ENCODE measurements around the gene BBLN.

Gene BBLN

GRCh38 chr9:128153060-128153946 is 6.8 kb upstream of the BBLN start:
- H3K4me1 ChIP-seq (ENCODE audit: control insufficient read depth in 1 of 2, insufficient read depth in 2 of 2, low read length in 2 of 2): peaks cover 22 to 24% of the 10 kb centered on the region in 2 donors
- no peak overlapping the region for H3K9ac ChIP-seq (ENCODE audit: low read depth in 1 of 2, low read length in 2 of 2)
- H3K36me3 ChIP-seq (ENCODE audit: control insufficient read depth in 1 of 2, insufficient read depth in 2 of 2, low read length in 2 of 2): no peaks in the 10 kb centered on the region
- no peak overlapping the region for H3K4me3 ChIP-seq (ENCODE audit: low read depth in 1 of 2, low read length in 2 of 2)
- H3K27ac ChIP-seq (ENCODE audit: low read depth, low read length): no peak overlapping the region
- H3K27me3 ChIP-seq (ENCODE audit: control insufficient read depth in 1 of 2, insufficient read depth in 2 of 2, low read length in 2 of 2): no peaks in the 10 kb centered on the region
- no peaks in the 10 kb centered on the region for H3K9me3 ChIP-seq (ENCODE audit: control insufficient read depth in 1 of 2, low read length in 2 of 2)

GRCh38 chr9:128153947-128154695 is 5.9 kb upstream of the BBLN start:
- Histone ChIP-seq H3K36me3 (ENCODE audit: control insufficient read depth in 1 of 2, insufficient read depth in 2 of 2, low read length in 2 of 2) (no peaks in the 10 kb centered on the region), H3K27ac (ENCODE audit: low read depth, low read length) (no peak overlapping the region), H3K9me3 (ENCODE audit: control insufficient read depth in 1 of 2, low read length in 2 of 2) (no peaks in the 10 kb centered on the region), H3K4me1 (ENCODE audit: control insufficient read depth in 1 of 2, insufficient read depth in 2 of 2, low read length in 2 of 2) (peaks cover 13 to 16% of the 10 kb centered on the region in 2 donors), H3K4me3 (ENCODE audit: low read depth in 1 of 2, low read length in 2 of 2) (no peak overlapping the region), H3K9ac (ENCODE audit: low read depth in 1 of 2, low read length in 2 of 2) (no peak overlapping the region), H3K27me3 (ENCODE audit: control insufficient read depth in 1 of 2, insufficient read depth in 2 of 2, low read length in 2 of 2) (no peaks in the 10 kb centered on the region)

GRCh38 chr9:128155736-128156500 is 4.1 kb upstream of the BBLN start:
- no peaks in the 10 kb centered on the region for H3K9me3 ChIP-seq (ENCODE audit: control insufficient read depth in 1 of 2, low read length in 2 of 2)
- no peaks in the 10 kb centered on the region for H3K27me3 ChIP-seq (ENCODE audit: control insufficient read depth in 1 of 2, insufficient read depth in 2 of 2, low read length in 2 of 2)
- peaks cover 8 to 11% of the 10 kb centered on the region in 2 donors for H3K4me1 ChIP-seq (ENCODE audit: control insufficient read depth in 1 of 2, insufficient read depth in 2 of 2, low read length in 2 of 2)
- no peak overlapping the region for H3K4me3 ChIP-seq (ENCODE audit: low read depth in 1 of 2, low read length in 2 of 2)
- no peak overlapping the region for H3K27ac ChIP-seq (ENCODE audit: low read depth, low read length)
- H3K36me3 ChIP-seq (ENCODE audit: control insufficient read depth in 1 of 2, insufficient read depth in 2 of 2, low read length in 2 of 2): no peaks in the 10 kb centered on the region
- H3K9ac ChIP-seq (ENCODE audit: low read depth in 1 of 2, low read length in 2 of 2): no peak overlapping the region

GRCh38 chr9:128159522-128159783 is 612 bp upstream of the BBLN start:
- Histone ChIP-seq H3K9me3 (ENCODE audit: control insufficient read depth in 1 of 2, low read length in 2 of 2) (no peaks in the 10 kb centered on the region), H3K9ac (ENCODE audit: low read depth in 1 of 2, low read length in 2 of 2) (peak overlapping the region; percentile 63 to 65), H3K27me3 (ENCODE audit: control insufficient read depth in 1 of 2, insufficient read depth in 2 of 2, low read length in 2 of 2) (no peaks in the 10 kb centered on the region), H3K4me1 (ENCODE audit: control insufficient read depth in 1 of 2, insufficient read depth in 2 of 2, low read length in 2 of 2) (peaks cover 14 to 16% of the 10 kb centered on the region in 2 donors), H3K27ac (ENCODE audit: low read depth, low read length) (peak overlapping the region; percentile 34), H3K4me3 (ENCODE audit: low read depth in 1 of 2, low read length in 2 of 2) (peak overlapping the region; percentile 70 to 80), H3K36me3 (ENCODE audit: control insufficient read depth in 1 of 2, insufficient read depth in 2 of 2, low read length in 2 of 2) (peaks cover 0 to 19% of the 10 kb centered on the region in 2 donors)

GRCh38 chr9:128160603-128160987 is 530 bp downstream of the BBLN start:
- peak overlapping the region; percentile 81 to 86 for H3K9ac ChIP-seq (ENCODE audit: low read depth in 1 of 2, low read length in 2 of 2)
- H3K27me3 ChIP-seq (ENCODE audit: control insufficient read depth in 1 of 2, insufficient read depth in 2 of 2, low read length in 2 of 2): no peaks in the 10 kb centered on the region
- H3K36me3 ChIP-seq (ENCODE audit: control insufficient read depth in 1 of 2, insufficient read depth in 2 of 2, low read length in 2 of 2): peaks cover 0 to 22% of the 10 kb centered on the region in 2 donors
- no peaks in the 10 kb centered on the region for H3K9me3 ChIP-seq (ENCODE audit: control insufficient read depth in 1 of 2, low read length in 2 of 2)
- H3K4me1 ChIP-seq (ENCODE audit: control insufficient read depth in 1 of 2, insufficient read depth in 2 of 2, low read length in 2 of 2): peaks cover 14 to 16% of the 10 kb centered on the region in 2 donors
- no peak overlapping the region for H3K27ac ChIP-seq (ENCODE audit: low read depth, low read length)
- H3K4me3 ChIP-seq (ENCODE audit: low read depth in 1 of 2, low read length in 2 of 2): peak overlapping the region; percentile 80 to 88

- H3K36me3 ChIP-seq (ENCODE audit: control insufficient read depth in 1 of 2, insufficient read depth in 2 of 2, low read length in 2 of 2): peaks cover under 1 to 29% of the 10 kb centered on the region in 2 donors
- peak overlapping the region; percentile 80 to 88 for H3K4me3 ChIP-seq (ENCODE audit: low read depth in 1 of 2, low read length in 2 of 2)
- no peaks in the 10 kb centered on the region for H3K27me3 ChIP-seq (ENCODE audit: control insufficient read depth in 1 of 2, insufficient read depth in 2 of 2, low read length in 2 of 2)
- no peak overlapping the region for H3K27ac ChIP-seq (ENCODE audit: low read depth, low read length)
- H3K9me3 ChIP-seq (ENCODE audit: control insufficient read depth in 1 of 2, low read length in 2 of 2): no peaks in the 10 kb centered on the region
- H3K4me1 ChIP-seq (ENCODE audit: control insufficient read depth in 1 of 2, insufficient read depth in 2 of 2, low read length in 2 of 2): peaks cover 14 to 16% of the 10 kb centered on the region in 2 donors
- peak overlapping the region in 1 of 2 donors; percentile 86 for H3K9ac ChIP-seq (ENCODE audit: low read depth in 1 of 2, low read length in 2 of 2)
Measured at GRCh38 chr9:128161215-128161902, 1.3 kb downstream of the BBLN start.

GRCh38 chr9:128162215-128163026 is 2.4 kb downstream of the BBLN start:
- Histone ChIP-seq H3K9ac (ENCODE audit: low read depth in 1 of 2, low read length in 2 of 2) (no peak overlapping the region), H3K4me1 (ENCODE audit: control insufficient read depth in 1 of 2, insufficient read depth in 2 of 2, low read length in 2 of 2) (peaks cover 14 to 16% of the 10 kb centered on the region in 2 donors), H3K9me3 (ENCODE audit: control insufficient read depth in 1 of 2, low read length in 2 of 2) (no peaks in the 10 kb centered on the region), H3K27me3 (ENCODE audit: control insufficient read depth in 1 of 2, insufficient read depth in 2 of 2, low read length in 2 of 2) (no peaks in the 10 kb centered on the region), H3K27ac (ENCODE audit: low read depth, low read length) (no peak overlapping the region), H3K4me3 (ENCODE audit: low read depth in 1 of 2, low read length in 2 of 2) (no peak overlapping the region), H3K36me3 (ENCODE audit: control insufficient read depth in 1 of 2, insufficient read depth in 2 of 2, low read length in 2 of 2) (peaks cover 12 to 40% of the 10 kb centered on the region in 2 donors)

- peaks cover 14 to 16% of the 10 kb centered on the region in 2 donors for H3K4me1 ChIP-seq (ENCODE audit: control insufficient read depth in 1 of 2, insufficient read depth in 2 of 2, low read length in 2 of 2)
- H3K9me3 ChIP-seq (ENCODE audit: control insufficient read depth in 1 of 2, low read length in 2 of 2): no peaks in the 10 kb centered on the region
- H3K4me3 ChIP-seq (ENCODE audit: low read depth in 1 of 2, low read length in 2 of 2): no peak overlapping the region
- no peak overlapping the region for H3K27ac ChIP-seq (ENCODE audit: low read depth, low read length)
- no peak overlapping the region for H3K9ac ChIP-seq (ENCODE audit: low read depth in 1 of 2, low read length in 2 of 2)
- no peaks in the 10 kb centered on the region for H3K27me3 ChIP-seq (ENCODE audit: control insufficient read depth in 1 of 2, insufficient read depth in 2 of 2, low read length in 2 of 2)
- peaks cover 16 to 46% of the 10 kb centered on the region in 2 donors for H3K36me3 ChIP-seq (ENCODE audit: control insufficient read depth in 1 of 2, insufficient read depth in 2 of 2, low read length in 2 of 2)
Measured at GRCh38 chr9:128163027-128163515, 3.0 kb downstream of the BBLN start.
